HEK293 (cell line): ENCODE measurements around the gene CLCNKB.

Experiments used
- CTCF ChIA-PET: fragments of 350-600 bp; formaldehyde crosslinking; extraction: SDS; loops from one replicate; lab custom pipeline; 2021; ENCODE audit warnings: antibody characterized with exemption; lab: Yijun Ruan, JAX
- POLR2A ChIA-PET: fragments of 300-600 bp; formaldehyde crosslinking; extraction: SDS; loops from one replicate; lab custom pipeline; 2020; ENCODE audit warnings: antibody characterized with exemption, inconsistent platforms; lab: Yijun Ruan, JAX
- H3K27ac ChIP-seq: fragments of 200-500 bp; sonication (Bioruptor generic); 2 replicates; pipeline ENCODE4 v1.5.1; 2014; ENCODE audit warnings: low read depth, low read length, control low read depth, inconsistent platforms; ENCODE audit errors: extremely low read depth
- H3K36me3 ChIP-seq, 2 experiments: fragments of 200-500 bp in 1 of 2; sonication (Bioruptor generic) in 1 of 2; 1 replicate in 1 of 2; 2 replicates in 1 of 2; pipeline ENCODE4 v1.5.1; 2014 to 2017; ENCODE audit warnings: inconsistent platforms in 2 of 2, low read length in 2 of 2; ENCODE audit not compliant: control insufficient read depth in 2 of 2, insufficient read depth in 1 of 2
- H3K4me1 ChIP-seq: fragments of 200-500 bp; sonication (Bioruptor generic); 2 replicates; pipeline ENCODE4 v1.5.1; 2014; ENCODE audit warnings: mild to moderate bottlenecking, low read length, inconsistent platforms; ENCODE audit not compliant: control insufficient read depth, insufficient read depth
- H3K4me3 ChIP-seq: 2 replicates; pipeline ENCODE4 v1.5.1; 2011; ENCODE audit warnings: low read depth, mild to moderate bottlenecking, control low read depth, low read length, moderate library complexity
- H3K9me3 ChIP-seq: fragments of 200-500 bp; sonication (Bioruptor generic); 2 replicates; pipeline ENCODE4 v1.5.1; 2014; ENCODE audit warnings: low read depth, low read length, inconsistent platforms; ENCODE audit not compliant: control insufficient read depth, insufficient read depth
- GFI1B ChIP-seq: fragments of 450-650 bp; formaldehyde crosslinking; IDR thresholded peaks from 2 replicates; pipeline ENCODE4 v1.5.1; 2016; ENCODE audit warnings: missing biosample characterization, missing genetic modification characterization
- KLF1 ChIP-seq: fragments of 450-650 bp; formaldehyde crosslinking; IDR thresholded peaks from 2 replicates; pipeline ENCODE4 v1.5.1; 2016; ENCODE audit warnings: missing biosample characterization, missing genetic modification characterization
- KLF9 ChIP-seq: fragments of 450-650 bp; formaldehyde crosslinking; IDR thresholded peaks from 2 replicates; pipeline ENCODE4 v1.5.1; 2016; ENCODE audit warnings: missing biosample characterization, missing genetic modification characterization, low read depth
- REPIN1 ChIP-seq: fragments of 450-650 bp; formaldehyde crosslinking; IDR thresholded peaks from 2 replicates; pipeline ENCODE4 v1.5.1; 2017; ENCODE audit warnings: missing biosample characterization, missing genetic modification characterization, low read depth
- SP7 ChIP-seq: fragments of 450-650 bp; formaldehyde crosslinking; IDR thresholded peaks from 2 replicates; pipeline ENCODE4 v1.5.1; 2016; ENCODE audit warnings: missing biosample characterization, missing genetic modification characterization
- TCF7L2 ChIP-seq: IDR thresholded peaks from 2 replicates; pipeline ENCODE4 v1.6.1; 2011; ENCODE audit warnings: low read depth, mild to moderate bottlenecking, inconsistent platforms, low read length, moderate library complexity, borderline replicate concordance
- TRIM28 ChIP-seq: IDR thresholded peaks from 2 replicates; pipeline ENCODE4 v1.6.1; 2011; ENCODE audit warnings: low read length, control low read depth, borderline replicate concordance
- ZBTB20 ChIP-seq: fragments of 450-650 bp; formaldehyde crosslinking; IDR thresholded peaks from 2 replicates; pipeline ENCODE4 v1.5.1; 2016; ENCODE audit warnings: missing biosample characterization, missing genetic modification characterization
- ZNF138 ChIP-seq: fragments of 450-650 bp; formaldehyde crosslinking; IDR thresholded peaks from 2 replicates; pipeline ENCODE4 v1.5.1; 2016; ENCODE audit warnings: missing biosample characterization, missing genetic modification characterization, borderline replicate concordance
- ZNF184 ChIP-seq: fragments of 450-650 bp; IDR thresholded peaks from 2 replicates; pipeline ENCODE4 v1.5.1; 2018; ENCODE audit warnings: missing biosample characterization, mild to moderate bottlenecking, missing genetic modification characterization
- ZNF23 ChIP-seq: fragments of 450-650 bp; formaldehyde crosslinking; IDR thresholded peaks from 2 replicates; pipeline ENCODE4 v1.5.1; 2016; ENCODE audit warnings: missing biosample characterization, missing genetic modification characterization, borderline replicate concordance
- ZNF394 ChIP-seq: fragments of 450-650 bp; formaldehyde crosslinking; IDR thresholded peaks from 2 replicates; pipeline ENCODE4 v1.5.1; 2016; ENCODE audit warnings: missing biosample characterization, missing genetic modification characterization, mild to moderate bottlenecking, moderate library complexity, borderline replicate concordance
- ZNF501 ChIP-seq: fragments of 450-650 bp; formaldehyde crosslinking; IDR thresholded peaks from 2 replicates; pipeline ENCODE4 v1.5.1; 2016; ENCODE audit warnings: missing biosample characterization, missing genetic modification characterization
- ZNF510 ChIP-seq: fragments of 450-650 bp; formaldehyde crosslinking; IDR thresholded peaks from 2 replicates; pipeline ENCODE4 v1.5.1; 2018; ENCODE audit warnings: mild to moderate bottlenecking, missing genetic modification characterization, missing biosample characterization; ENCODE audit not compliant: insufficient replicate concordance
- ZNF521 ChIP-seq: fragments of 450-650 bp; formaldehyde crosslinking; IDR thresholded peaks from 2 replicates; pipeline ENCODE4 v1.5.1; 2017; ENCODE audit warnings: missing biosample characterization, mild to moderate bottlenecking, missing genetic modification characterization
- ZNF549 ChIP-seq: fragments of 450-650 bp; IDR thresholded peaks from 2 replicates; pipeline ENCODE4 v1.5.1; 2018; ENCODE audit warnings: missing biosample characterization, missing genetic modification characterization, mild to moderate bottlenecking, inconsistent platforms, moderate library complexity
- ZNF558 ChIP-seq: fragments of 450-650 bp; formaldehyde crosslinking; IDR thresholded peaks from 2 replicates; pipeline ENCODE4 v1.5.1; 2016; ENCODE audit warnings: missing biosample characterization, missing genetic modification characterization
- ZNF560 ChIP-seq: fragments of 450-650 bp; formaldehyde crosslinking; IDR thresholded peaks from 2 replicates; pipeline ENCODE4 v1.5.1; 2017; ENCODE audit warnings: missing biosample characterization, missing genetic modification characterization, borderline replicate concordance
- ZNF629 ChIP-seq: fragments of 450-650 bp; formaldehyde crosslinking; IDR thresholded peaks from 2 replicates; pipeline ENCODE4 v1.5.1; 2017; ENCODE audit warnings: missing biosample characterization, missing genetic modification characterization
- ZNF677 ChIP-seq: fragments of 450-650 bp; IDR thresholded peaks from 2 replicates; pipeline ENCODE4 v1.5.0; 2018; ENCODE audit warnings: missing biosample characterization, mild to moderate bottlenecking, missing genetic modification characterization, moderate library complexity
- ZNF837 ChIP-seq: fragments of 450-650 bp; formaldehyde crosslinking; IDR thresholded peaks from 2 replicates; pipeline ENCODE4 v1.5.1; 2016; ENCODE audit warnings: missing biosample characterization, missing genetic modification characterization
- TF ChIP-seq, protein P1 (sequence below): fragments of 450-650 bp; formaldehyde crosslinking; IDR thresholded peaks from 2 replicates; pipeline ENCODE4 v1.5.1; 2017; ENCODE audit warnings: missing biosample characterization, missing genetic modification characterization
- TF ChIP-seq, protein P2 (sequence below): fragments of 450-650 bp; formaldehyde crosslinking; optimal IDR thresholded peaks from 2 replicates; pipeline ENCODE3; 2016; ENCODE audit warnings: missing biosample characterization, mild to moderate bottlenecking, missing genetic modification characterization
- TF ChIP-seq, protein P3 (sequence below): fragments of 450-650 bp; formaldehyde crosslinking; IDR thresholded peaks from 2 replicates; pipeline ENCODE4 v1.5.1; 2016; ENCODE audit warnings: missing biosample characterization, missing genetic modification characterization, low read depth
- TF ChIP-seq, protein P4 (sequence below): fragments of 450-650 bp; formaldehyde crosslinking; conservative IDR thresholded peaks from 2 replicates; pipeline ENCODE4 v1.5.1; 2016; ENCODE audit warnings: low read depth, missing biosample characterization, missing genetic modification characterization

CLCNKB gene

DNA sequence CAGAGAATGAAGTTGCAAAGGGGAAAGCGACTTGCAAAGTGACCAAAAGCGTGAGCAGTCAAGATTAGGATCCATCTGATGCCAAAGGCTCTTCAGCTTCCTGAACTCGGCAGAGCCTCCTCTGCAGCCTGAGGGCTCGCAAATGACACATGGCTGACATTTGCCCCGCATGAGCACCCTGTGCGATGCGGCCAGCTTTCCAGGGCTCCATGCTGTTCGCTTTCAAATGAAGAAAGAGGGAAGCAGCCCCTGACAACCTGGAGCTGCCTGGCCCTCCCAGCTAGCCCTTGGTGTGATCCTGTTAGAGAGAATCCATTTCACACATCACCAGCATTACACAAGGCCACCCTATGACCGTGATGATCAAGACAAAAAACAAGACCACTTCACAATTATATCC, 50.0 kb downstream of the CLCNKB start (continued):
- TF ChIP-seq, protein P1, sequence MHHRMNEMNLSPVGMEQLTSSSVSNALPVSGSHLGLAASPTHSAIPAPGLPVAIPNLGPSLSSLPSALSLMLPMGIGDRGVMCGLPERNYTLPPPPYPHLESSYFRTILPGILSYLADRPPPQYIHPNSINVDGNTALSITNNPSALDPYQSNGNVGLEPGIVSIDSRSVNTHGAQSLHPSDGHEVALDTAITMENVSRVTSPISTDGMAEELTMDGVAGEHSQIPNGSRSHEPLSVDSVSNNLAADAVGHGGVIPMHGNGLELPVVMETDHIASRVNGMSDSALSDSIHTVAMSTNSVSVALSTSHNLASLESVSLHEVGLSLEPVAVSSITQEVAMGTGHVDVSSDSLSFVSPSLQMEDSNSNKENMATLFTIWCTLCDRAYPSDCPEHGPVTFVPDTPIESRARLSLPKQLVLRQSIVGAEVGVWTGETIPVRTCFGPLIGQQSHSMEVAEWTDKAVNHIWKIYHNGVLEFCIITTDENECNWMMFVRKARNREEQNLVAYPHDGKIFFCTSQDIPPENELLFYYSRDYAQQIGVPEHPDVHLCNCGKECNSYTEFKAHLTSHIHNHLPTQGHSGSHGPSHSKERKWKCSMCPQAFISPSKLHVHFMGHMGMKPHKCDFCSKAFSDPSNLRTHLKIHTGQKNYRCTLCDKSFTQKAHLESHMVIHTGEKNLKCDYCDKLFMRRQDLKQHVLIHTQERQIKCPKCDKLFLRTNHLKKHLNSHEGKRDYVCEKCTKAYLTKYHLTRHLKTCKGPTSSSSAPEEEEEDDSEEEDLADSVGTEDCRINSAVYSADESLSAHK (tag by site-specific recombination), result no peak

DNA sequence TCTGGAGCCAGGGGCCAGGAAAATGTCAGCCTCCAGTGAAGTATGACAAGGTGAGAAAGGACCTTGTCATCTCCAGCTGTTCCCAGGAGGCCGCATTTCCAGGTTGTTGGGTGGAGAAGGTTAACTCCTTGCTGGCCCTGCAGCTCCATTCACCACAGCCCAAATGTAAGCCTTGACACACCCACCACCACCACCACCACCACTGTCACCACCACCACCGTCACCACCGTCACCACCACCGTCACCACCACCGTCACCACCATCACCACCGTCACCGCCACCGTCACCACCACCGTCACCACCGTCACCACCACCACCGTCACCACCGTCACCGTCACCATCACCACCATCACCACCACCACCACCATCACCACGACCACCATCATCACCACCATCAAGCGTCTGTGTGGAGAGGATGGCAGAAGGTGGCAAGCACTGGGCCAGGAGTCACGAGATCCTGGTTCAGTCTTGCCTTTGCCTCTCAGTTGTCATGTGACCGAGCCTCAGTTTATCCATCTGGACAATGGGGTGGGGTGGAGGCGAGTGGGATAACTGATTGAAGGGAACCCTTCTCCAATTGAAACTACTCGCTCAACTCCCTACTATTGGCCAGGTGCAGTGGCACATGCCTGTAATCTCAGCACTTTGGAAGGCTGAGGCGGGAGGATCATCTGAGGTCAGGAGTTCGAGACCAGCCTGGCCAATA, 51.0 kb downstream of the CLCNKB start:
- no peak overlapping the region for H3K4me3 ChIP-seq
- CTCF ChIA-PET, result interaction anchor here (0.6 to 1.7 kb wide), 6 partner anchors 11 to 430 kb away, joined by 3 to 12 read pairs (median 6); no protein-coding TSS in a partner anchor
- POLR2A ChIA-PET, result no interaction called here
- TF ChIP-seq KLF1, result no peak
- TF ChIP-seq ZNF394, result no peak
- TF ChIP-seq ZNF837 (tag by site-specific recombination), result no peak
- no peak for TF ChIP-seq TRIM28
- TF ChIP-seq, protein P2, sequence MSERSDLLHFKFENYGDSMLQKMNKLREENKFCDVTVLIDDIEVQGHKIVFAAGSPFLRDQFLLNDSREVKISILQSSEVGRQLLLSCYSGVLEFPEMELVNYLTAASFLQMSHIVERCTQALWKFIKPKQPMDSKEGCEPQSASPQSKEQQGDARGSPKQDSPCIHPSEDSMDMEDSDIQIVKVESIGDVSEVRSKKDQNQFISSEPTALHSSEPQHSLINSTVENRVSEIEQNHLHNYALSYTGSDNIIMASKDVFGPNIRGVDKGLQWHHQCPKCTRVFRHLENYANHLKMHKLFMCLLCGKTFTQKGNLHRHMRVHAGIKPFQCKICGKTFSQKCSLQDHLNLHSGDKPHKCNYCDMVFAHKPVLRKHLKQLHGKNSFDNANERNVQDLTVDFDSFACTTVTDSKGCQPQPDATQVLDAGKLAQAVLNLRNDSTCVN (tag by site-specific recombination), result peak; percentile 11
- TF ChIP-seq ZNF558, result no peak
- TF ChIP-seq KLF9 (tag by site-specific recombination), result peak; percentile 56; the same call in 1 of the 2 replicates
- no peak for TF ChIP-seq TCF7L2
- TF ChIP-seq ZNF677 (tag by site-specific recombination), result no peak
- TF ChIP-seq ZNF560 (tag by site-specific recombination), result no peak
- TF ChIP-seq ZNF629 (tag by site-specific recombination), result no peak
- TF ChIP-seq, protein P3, sequence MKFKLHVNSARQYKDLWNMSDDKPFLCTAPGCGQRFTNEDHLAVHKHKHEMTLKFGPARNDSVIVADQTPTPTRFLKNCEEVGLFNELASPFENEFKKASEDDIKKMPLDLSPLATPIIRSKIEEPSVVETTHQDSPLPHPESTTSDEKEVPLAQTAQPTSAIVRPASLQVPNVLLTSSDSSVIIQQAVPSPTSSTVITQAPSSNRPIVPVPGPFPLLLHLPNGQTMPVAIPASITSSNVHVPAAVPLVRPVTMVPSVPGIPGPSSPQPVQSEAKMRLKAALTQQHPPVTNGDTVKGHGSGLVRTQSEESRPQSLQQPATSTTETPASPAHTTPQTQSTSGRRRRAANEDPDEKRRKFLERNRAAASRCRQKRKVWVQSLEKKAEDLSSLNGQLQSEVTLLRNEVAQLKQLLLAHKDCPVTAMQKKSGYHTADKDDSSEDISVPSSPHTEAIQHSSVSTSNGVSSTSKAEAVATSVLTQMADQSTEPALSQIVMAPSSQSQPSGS (tag by site-specific recombination), result no peak
- no peak for TF ChIP-seq SP7 (tag by site-specific recombination)
- TF ChIP-seq ZNF521, result 0 out of 2 replicates have a peak, but pooled peaks have one; percentile 33
- TF ChIP-seq ZNF549 (tag by site-specific recombination), result no peak
- TF ChIP-seq ZNF510 (tag by site-specific recombination), result no peak
- no peak for TF ChIP-seq ZNF23 (tag by site-specific recombination)
- no peak; the same call in 1 of the 2 replicates for TF ChIP-seq ZBTB20 (tag by site-specific recombination)
- TF ChIP-seq ZNF184 (tag by site-specific recombination), result no peak
- TF ChIP-seq, protein P4, sequence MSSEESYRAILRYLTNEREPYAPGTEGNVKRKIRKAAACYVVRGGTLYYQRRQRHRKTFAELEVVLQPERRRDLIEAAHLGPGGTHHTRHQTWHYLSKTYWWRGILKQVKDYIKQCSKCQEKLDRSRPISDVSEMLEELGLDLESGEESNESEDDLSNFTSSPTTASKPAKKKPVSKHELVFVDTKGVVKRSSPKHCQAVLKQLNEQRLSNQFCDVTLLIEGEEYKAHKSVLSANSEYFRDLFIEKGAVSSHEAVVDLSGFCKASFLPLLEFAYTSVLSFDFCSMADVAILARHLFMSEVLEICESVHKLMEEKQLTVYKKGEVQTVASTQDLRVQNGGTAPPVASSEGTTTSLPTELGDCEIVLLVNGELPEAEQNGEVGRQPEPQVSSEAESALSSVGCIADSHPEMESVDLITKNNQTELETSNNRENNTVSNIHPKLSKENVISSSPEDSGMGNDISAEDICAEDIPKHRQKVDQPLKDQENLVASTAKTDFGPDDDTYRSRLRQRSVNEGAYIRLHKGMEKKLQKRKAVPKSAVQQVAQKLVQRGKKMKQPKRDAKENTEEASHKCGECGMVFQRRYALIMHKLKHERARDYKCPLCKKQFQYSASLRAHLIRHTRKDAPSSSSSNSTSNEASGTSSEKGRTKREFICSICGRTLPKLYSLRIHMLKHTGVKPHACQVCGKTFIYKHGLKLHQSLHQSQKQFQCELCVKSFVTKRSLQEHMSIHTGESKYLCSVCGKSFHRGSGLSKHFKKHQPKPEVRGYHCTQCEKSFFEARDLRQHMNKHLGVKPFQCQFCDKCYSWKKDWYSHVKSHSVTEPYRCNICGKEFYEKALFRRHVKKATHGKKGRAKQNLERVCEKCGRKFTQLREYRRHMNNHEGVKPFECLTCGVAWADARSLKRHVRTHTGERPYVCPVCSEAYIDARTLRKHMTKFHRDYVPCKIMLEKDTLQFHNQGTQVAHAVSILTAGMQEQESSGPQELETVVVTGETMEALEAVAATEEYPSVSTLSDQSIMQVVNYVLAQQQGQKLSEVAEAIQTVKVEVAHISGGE (tag by site-specific recombination), result no peak
- TF ChIP-seq ZNF501 (tag by site-specific recombination), result no peak
- no peak for TF ChIP-seq REPIN1 (tag by site-specific recombination)
- TF ChIP-seq ZNF138 (tag by site-specific recombination), result no peak
- no peak for TF ChIP-seq GFI1B (tag by site-specific recombination)

More for the DNA sequence above, 51.0 kb downstream of the CLCNKB start:
- Histone ChIP-seq H3K27ac (no peak overlapping the region), H3K9me3 (no peaks in the 10 kb centered on the region), H3K36me3 (no peaks in the 10 kb centered on the region), H3K4me1 (no peaks in the 10 kb centered on the region)
